Uterus (tissue), 4 donors: ENCODE data around the gene CDC42BPG. TPM values are rescaled to one million over a fixed set of nuclear protein-coding genes. Genes with fewer than 3 reads are reported as not detected.

Experiments used
- DNase-seq, 2 donors: peaks; one replicate each; pipeline ENCODE4 v3.0.0-alpha.2; 2019 to 2020
- H3K27ac ChIP-seq, 2 donors: fragments of 200-600 bp; sonication (generic); 1 replicate in 1 of 2; 2 replicates in 1 of 2; pipeline ENCODE4 v1.5.1; 2016 to 2018
- H3K27me3 ChIP-seq, 2 donors: fragments of 200-600 bp; sonication (generic); one replicate each; pipeline ENCODE4 v1.5.1; 2018 to 2019; ENCODE audit warnings: control low read depth in 1 of 2
- H3K36me3 ChIP-seq, 2 donors: fragments of 200-600 bp; sonication (generic); one replicate each; pipeline ENCODE4 v1.5.1; 2019; ENCODE audit warnings: control low read depth in 1 of 2
- H3K4me1 ChIP-seq, 2 donors: fragments of 200-600 bp; sonication (generic); one replicate each; pipeline ENCODE4 v1.5.1; 2018 to 2019; ENCODE audit warnings: control low read depth in 1 of 2
- H3K4me3 ChIP-seq, 2 donors: fragments of 200-600 bp; sonication (generic); 1 replicate in 1 of 2; 2 replicates in 1 of 2; pipeline ENCODE4 v1.5.1; 2018 to 2019; ENCODE audit warnings: mild to moderate bottlenecking in 1 of 2
- H3K9me3 ChIP-seq, 2 donors: fragments of 200-600 bp; sonication (generic); one replicate each; pipeline ENCODE4 v1.5.1; 2019; ENCODE audit warnings: control low read depth in 1 of 2
- POLR2A ChIP-seq, 2 donors: fragments of 450-650 bp; IDR thresholded peaks; one replicate each; pipeline ENCODE4 v1.6.1; 2016; ENCODE audit warnings: antibody characterized with exemption in 2 of 2, mild to moderate bottlenecking in 1 of 2, moderate library complexity in 1 of 2
- intact Hi-C: fragments of 100-400 bp; cut with DNase I; formaldehyde crosslinking; loops from one replicate; pipeline ENCODE4 v1.15.1; 2023; ENCODE audit warnings: low total_unique reads
- total RNA-seq, 4 donors: library from RNA; depleted of rRNA in 3 of 4; stranded (reverse); fragments of >200 nt in 3 of 4; gene quantifications; one replicate each; pipeline versions ENCODE4 v1.1.0 to v1.2.4, GENCODE V29; 2014 to 2023
- TF ChIP-seq, protein P1 (sequence below), 4 experiments: fragments of 200-600 bp in 2 of 4; fragments of 450-650 bp in 2 of 4; sonication (generic) in 2 of 4; IDR thresholded peaks; one replicate each; pipeline ENCODE4 v1.5.1; 2016 to 2019; ENCODE audit warnings: antibody characterized with exemption in 4 of 4, mild to moderate bottlenecking in 2 of 4, moderate library complexity in 1 of 4
- donor health status: DM: yes; HTN: yes; CAD: no.

Gene CDC42BPG
- total RNA-seq, 4 donors from 2014 or later, result under 0.01 to 2.7 (median 0.30) TPM

DNA sequence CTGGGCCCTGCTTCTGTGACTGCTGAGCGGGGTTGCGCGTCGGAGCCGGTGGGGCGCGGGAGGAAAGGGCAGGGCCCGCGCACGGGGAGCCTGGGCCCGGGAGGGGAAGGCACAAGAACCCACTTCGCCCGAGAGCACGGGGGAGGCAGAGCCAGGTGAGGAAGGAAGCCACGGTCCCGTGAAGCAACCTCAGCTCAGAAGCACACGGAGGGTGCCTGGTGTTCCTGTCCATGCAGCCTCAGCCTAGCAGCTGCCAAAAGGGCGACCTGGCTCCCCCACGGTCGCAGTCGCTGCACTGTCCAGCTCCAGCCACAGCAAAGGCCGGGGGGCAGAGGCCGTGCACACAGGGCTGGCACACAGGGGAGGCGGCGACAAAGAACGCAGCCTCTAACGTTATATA is 9.3 kb upstream of the CDC42BPG start:
- Histone ChIP-seq H3K9me3 (no peaks in the 10 kb centered on the region), H3K27me3 (no peaks in the 10 kb centered on the region), H3K27ac (peak overlapping the region in 1 of 2 donors; percentile 38), H3K4me1 (peaks cover 14 to 20% of the 10 kb centered on the region in 2 donors), H3K36me3 (no peaks in the 10 kb centered on the region), H3K4me3 (no peak overlapping the region)
- no peak for TF ChIP-seq POLR2A (IDR thresholded peaks at IDR 0.05)
- TF ChIP-seq, protein P1, sequence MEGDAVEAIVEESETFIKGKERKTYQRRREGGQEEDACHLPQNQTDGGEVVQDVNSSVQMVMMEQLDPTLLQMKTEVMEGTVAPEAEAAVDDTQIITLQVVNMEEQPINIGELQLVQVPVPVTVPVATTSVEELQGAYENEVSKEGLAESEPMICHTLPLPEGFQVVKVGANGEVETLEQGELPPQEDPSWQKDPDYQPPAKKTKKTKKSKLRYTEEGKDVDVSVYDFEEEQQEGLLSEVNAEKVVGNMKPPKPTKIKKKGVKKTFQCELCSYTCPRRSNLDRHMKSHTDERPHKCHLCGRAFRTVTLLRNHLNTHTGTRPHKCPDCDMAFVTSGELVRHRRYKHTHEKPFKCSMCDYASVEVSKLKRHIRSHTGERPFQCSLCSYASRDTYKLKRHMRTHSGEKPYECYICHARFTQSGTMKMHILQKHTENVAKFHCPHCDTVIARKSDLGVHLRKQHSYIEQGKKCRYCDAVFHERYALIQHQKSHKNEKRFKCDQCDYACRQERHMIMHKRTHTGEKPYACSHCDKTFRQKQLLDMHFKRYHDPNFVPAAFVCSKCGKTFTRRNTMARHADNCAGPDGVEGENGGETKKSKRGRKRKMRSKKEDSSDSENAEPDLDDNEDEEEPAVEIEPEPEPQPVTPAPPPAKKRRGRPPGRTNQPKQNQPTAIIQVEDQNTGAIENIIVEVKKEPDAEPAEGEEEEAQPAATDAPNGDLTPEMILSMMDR (IDR thresholded peaks at IDR 0.05), result no peak
- DNase-seq, result no peak
- intact Hi-C loops, result no loop called here

DNA sequence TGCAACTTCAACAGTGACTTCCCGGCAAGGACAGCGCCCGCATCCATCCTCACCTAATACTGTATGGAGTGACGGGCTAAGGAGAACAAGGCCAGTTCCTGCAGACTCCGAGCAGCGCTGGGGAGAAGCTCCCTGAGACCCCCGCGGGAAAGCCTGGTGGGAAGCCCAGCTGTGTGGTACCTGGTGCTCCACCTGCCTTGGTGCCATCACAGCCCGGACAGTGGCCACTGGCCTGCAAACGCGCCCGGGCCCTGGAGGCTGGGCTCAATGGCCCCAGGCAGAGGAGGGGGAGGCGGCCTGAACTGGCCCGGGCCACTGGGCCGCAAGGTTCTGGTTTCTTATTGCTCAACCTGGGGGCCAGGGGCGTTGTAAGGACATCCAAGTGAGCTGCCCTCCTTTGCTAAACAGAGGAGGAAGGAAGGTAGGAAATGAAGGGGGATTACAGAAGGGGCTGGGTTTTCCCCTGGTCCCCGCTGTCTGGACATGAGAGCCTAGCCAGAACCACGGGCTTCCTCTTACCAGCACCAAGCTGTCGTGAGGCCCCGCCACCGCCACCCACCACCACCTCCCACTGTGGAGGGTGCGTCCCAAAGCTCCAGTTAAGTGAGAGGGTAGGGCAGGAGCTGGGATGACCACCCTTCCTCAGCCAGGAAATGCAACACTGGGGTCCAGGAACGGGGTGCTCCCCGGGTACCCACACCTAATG is 8.5 kb upstream of the CDC42BPG start:
- no peak overlapping the region for H3K4me3 ChIP-seq
- no peak for DNase-seq
- no peak for TF ChIP-seq POLR2A (IDR thresholded peaks at IDR 0.05)
- TF ChIP-seq, protein P1 (IDR thresholded peaks at IDR 0.05), result no peak
- peak overlapping the region in 1 of 2 donors; percentile 38 for H3K27ac ChIP-seq
- H3K9me3 ChIP-seq, result no peaks in the 10 kb centered on the region
- no peaks in the 10 kb centered on the region for H3K36me3 ChIP-seq
- intact Hi-C loops, result no loop called here
- no peaks in the 10 kb centered on the region for H3K27me3 ChIP-seq
- peaks cover 14 to 20% of the 10 kb centered on the region in 2 donors for H3K4me1 ChIP-seq

DNA sequence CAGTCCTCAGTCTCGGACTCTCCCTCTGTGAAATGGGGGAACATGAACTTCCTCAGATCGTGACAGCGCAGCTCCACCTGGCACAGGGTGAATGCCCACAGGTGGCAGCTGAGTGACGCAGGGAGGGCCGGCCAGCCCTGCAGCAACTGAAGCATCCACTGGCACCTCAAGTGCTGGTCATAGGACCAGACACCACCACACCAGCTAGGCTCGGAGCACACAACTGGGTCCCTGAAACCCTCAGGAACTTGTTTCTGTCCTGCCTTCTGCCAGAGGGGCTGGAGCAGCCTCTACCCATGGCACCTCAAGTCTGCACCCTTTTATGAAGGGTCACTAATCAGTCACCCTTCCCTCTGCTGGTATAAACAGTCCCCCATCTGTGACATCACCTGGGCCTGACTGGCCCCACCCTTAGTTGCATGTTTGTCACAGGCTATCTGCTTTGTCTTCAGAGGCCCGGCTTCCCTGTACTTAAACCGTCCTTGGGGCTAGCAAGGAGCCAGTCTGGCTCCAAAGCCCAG is 7.4 kb upstream of the CDC42BPG start:
- H3K36me3 ChIP-seq, result no peaks in the 10 kb centered on the region
- H3K27ac ChIP-seq, result no peak overlapping the region
- no peak overlapping the region for H3K4me3 ChIP-seq
- TF ChIP-seq, protein P1 (IDR thresholded peaks at IDR 0.05), result no peak
- no peak for TF ChIP-seq POLR2A (IDR thresholded peaks at IDR 0.05)
- DNase-seq, result no peak
- intact Hi-C loops, result no loop called here
- no peaks in the 10 kb centered on the region for H3K27me3 ChIP-seq
- H3K4me1 ChIP-seq, result peaks cover 14 to 17% of the 10 kb centered on the region in 2 donors
- H3K9me3 ChIP-seq, result no peaks in the 10 kb centered on the region

DNA sequence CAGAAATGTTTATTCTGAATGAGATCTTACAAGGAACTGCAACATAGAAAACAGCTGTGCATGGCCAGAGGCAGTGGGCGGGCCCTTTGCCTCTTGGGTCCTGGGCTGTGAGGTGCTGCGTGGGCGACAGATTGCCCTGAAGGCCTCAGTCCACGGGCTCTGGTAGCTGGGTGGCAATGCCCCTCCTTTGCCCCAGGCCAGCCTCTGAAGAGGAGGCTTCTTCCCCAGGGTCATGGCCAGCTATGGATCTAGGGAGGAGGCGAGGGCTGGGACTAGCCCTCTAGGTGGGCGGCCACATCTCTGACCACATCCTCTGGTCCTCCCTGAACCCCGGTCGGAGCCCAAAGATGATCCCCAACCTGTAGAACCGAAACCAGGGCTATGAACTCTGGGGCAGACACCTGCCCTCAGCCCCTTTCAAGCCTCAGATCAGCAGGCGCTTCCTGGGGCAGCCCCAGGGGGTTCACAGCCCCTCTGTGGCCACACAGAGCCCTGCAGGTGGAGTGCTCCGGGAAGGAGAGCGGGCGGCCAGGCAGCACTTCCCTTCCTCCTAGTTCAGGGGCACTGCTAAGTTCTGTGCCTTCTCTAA is 6.6 kb upstream of the CDC42BPG start:
- peaks cover 10 to 13% of the 10 kb centered on the region in 2 donors for H3K4me1 ChIP-seq
- peak overlapping the region; percentile 24 to 38 for H3K27ac ChIP-seq
- H3K4me3 ChIP-seq, result no peak overlapping the region
- H3K27me3 ChIP-seq, result no peaks in the 10 kb centered on the region
- DNase-seq, result no peak
- intact Hi-C loops, result no loop called here
- H3K9me3 ChIP-seq, result no peaks in the 10 kb centered on the region
- TF ChIP-seq, protein P1 (IDR thresholded peaks at IDR 0.05), result no peak
- TF ChIP-seq POLR2A (IDR thresholded peaks at IDR 0.05), result no peak
- H3K36me3 ChIP-seq, result no peaks in the 10 kb centered on the region
